AG04450 (cell line): ENCODE data around the gene CFAP221. TPM values are rescaled to one million over a fixed set of nuclear protein-coding genes. Genes with fewer than 3 reads are reported as not detected.

Experiments used
- CTCF ChIA-PET: fragments of 300-600, 350-600 bp; formaldehyde crosslinking; extraction: SDS; loops from one replicate; lab custom pipeline; 2022; ENCODE audit warnings: antibody characterized with exemption, inconsistent platforms; lab: Charles Lee
- POLR2A ChIA-PET: fragments of 350-600 bp; formaldehyde crosslinking; extraction: SDS; loops from one replicate; lab custom pipeline; 2021; ENCODE audit warnings: antibody characterized with exemption, inconsistent platforms; lab: Yijun Ruan, JAX
- DNase-seq: peaks from one replicate; pipeline ENCODE4 v3.0.0-alpha.2; 2011; ENCODE audit warnings: low read depth, low spot score
- H3K27ac ChIP-seq: one replicate; pipeline ENCODE4 v1.5.1; 2012; ENCODE audit warnings: low read depth, low read length, control low read depth
- H3K27me3 ChIP-seq: one replicate; pipeline ENCODE4 v1.6.0; 2012; ENCODE audit warnings: low read length; ENCODE audit not compliant: control insufficient read depth, insufficient read depth
- H3K4me3 ChIP-seq: 2 replicates; pipeline ENCODE4 v1.5.1; 2011; ENCODE audit warnings: mild to moderate bottlenecking, low read depth, low read length, control low read depth
- H3K9me3 ChIP-seq: 2 replicates; pipeline ENCODE4 v1.5.1; 2012; ENCODE audit warnings: low read length; ENCODE audit not compliant: control insufficient read depth, insufficient read depth
- CTCF ChIP-seq: IDR thresholded peaks from 2 replicates; pipeline ENCODE4 v1.5.1; 2011; ENCODE audit warnings: low read depth, low read length, control low read depth, inconsistent platforms
- polyA plus RNA-seq: library from polyadenylated mRNA; depleted of rRNA; stranded (reverse); fragments of >200 nt; gene quantifications from 2 replicates; pipeline ENCODE4 v1.2.3, GENCODE V29; 2011

The CFAP221 gene
- polyA plus RNA-seq, 1 experiment = not detected

- no peak overlapping the region for H3K4me3 ChIP-seq
- POLR2A ChIA-PET = no interaction called here
- H3K9me3 ChIP-seq = no peaks in the 10 kb centered on the region
- peaks cover 16% of the 10 kb centered on the region for H3K27me3 ChIP-seq
- CTCF ChIA-PET = no interaction called here
- TF ChIP-seq CTCF = no peak
- no peak overlapping the region for H3K27ac ChIP-seq
- no peak for DNase-seq
These were observed 25.2 kb upstream of the CFAP221 start for GRCh38 chr2:119519057-119519408.

GRCh38 chr2:119520696-119521432 is 23.4 kb upstream of the CFAP221 start:
- no peak for TF ChIP-seq CTCF
- ChIA-PET CTCF (interaction anchor here (0.9 kb wide), 1 partner anchor 44 kb away, joined by 4 read pairs; no protein-coding TSS in a partner anchor), POLR2A (no interaction called here)
- Histone ChIP-seq H3K27ac (no peak overlapping the region), H3K27me3 (peaks cover 23% of the 10 kb centered on the region), H3K9me3 (no peaks in the 10 kb centered on the region), H3K4me3 (no peak overlapping the region)
- DNase-seq = no peak

- TF ChIP-seq CTCF = no peak
- CTCF ChIA-PET = interaction anchor here (0.9 kb wide), 1 partner anchor 45 kb away, joined by 4 read pairs; no protein-coding TSS in a partner anchor
These were observed 22.7 kb upstream of the CFAP221 start for GRCh38 chr2:119521433-119522050.

GRCh38 chr2:119522671-119523070 is 21.6 kb upstream of the CFAP221 start:
- ChIA-PET POLR2A (no interaction called here), CTCF (no interaction called here)
- H3K4me3 ChIP-seq = no peak overlapping the region
- no peaks in the 10 kb centered on the region for H3K9me3 ChIP-seq
- DNase-seq = no peak
- TF ChIP-seq CTCF = no peak
- peaks cover 23% of the 10 kb centered on the region for H3K27me3 ChIP-seq
- H3K27ac ChIP-seq = no peak overlapping the region

More at GRCh38 chr2:119521433-119522050, 22.7 kb upstream of the CFAP221 start:
- no peak overlapping the region for H3K4me3 ChIP-seq
- H3K9me3 ChIP-seq = no peaks in the 10 kb centered on the region
- POLR2A ChIA-PET = no interaction called here
- H3K27me3 ChIP-seq = peaks cover 23% of the 10 kb centered on the region
- H3K27ac ChIP-seq = no peak overlapping the region
- DNase-seq = no peak

GRCh38 chr2:119523383-119523951 is 20.8 kb upstream of the CFAP221 start:
- ChIA-PET CTCF (no interaction called here), POLR2A (no interaction called here)
- Histone ChIP-seq H3K4me3 (no peak overlapping the region), H3K27ac (no peak overlapping the region), H3K27me3 (peaks cover 23% of the 10 kb centered on the region), H3K9me3 (no peaks in the 10 kb centered on the region)
- DNase-seq = no peak
- TF ChIP-seq CTCF = no peak
